ENCODE data around the gene TRAPPC3L.

- TF ChIP-seq CTCF (conservative IDR thresholded peaks at IDR 0.05; ENCODE audit: low read depth, low read length) (no peak), EZH2 (IDR thresholded peaks at IDR 0.05; ENCODE audit: borderline replicate concordance, low read depth, low read length, poor library complexity, severe bottlenecking) (no peak)
Observed at GRCh38 chr6:116475141-116475540, 70.3 kb downstream of the TRAPPC3L start.

All from A673 (cell line).